HCT116 (cell line): ENCODE results near the gene MRPL37.

Experiments used
- CTCF ChIP-seq, 3 experiments: fragments of 200-600 bp in 1 of 3; sonication (generic) in 1 of 3; IDR thresholded peaks in 2 of 3; conservative IDR thresholded peaks in 1 of 3; 2 replicates each; pipeline ENCODE4 v1.5.1; 2012 to 2017; ENCODE audit warnings: low read depth in 2 of 3, low read length in 2 of 3, antibody characterized with exemption in 1 of 3, borderline replicate concordance in 1 of 3, control low read depth in 1 of 3, mild to moderate bottlenecking in 1 of 3, mixed read lengths in 1 of 3, mixed run types in 1 of 3, moderate library complexity in 1 of 3; ENCODE audit not compliant: insufficient read depth in 1 of 3
- EGR1 ChIP-seq: IDR thresholded peaks from 2 replicates; pipeline ENCODE4 v1.6.1; 2012; ENCODE audit warnings: low read depth
- EZH2 ChIP-seq: fragments of 200-600 bp; sonication (generic); IDR thresholded peaks from 2 replicates; pipeline ENCODE4 v1.6.1; 2017; ENCODE audit warnings: antibody characterized with exemption, mixed run types
- EZH2phosphoT487 ChIP-seq: fragments of 200-600 bp; IDR thresholded peaks from 2 replicates; pipeline ENCODE4 v1.6.1; 2018; ENCODE audit warnings: antibody characterized with exemption, borderline replicate concordance
- MAX ChIP-seq: IDR thresholded peaks from 2 replicates; pipeline ENCODE4 v1.6.1; 2012
- POLR2A ChIP-seq: IDR thresholded peaks from 2 replicates; pipeline ENCODE4 v1.7.0; 2011; ENCODE audit warnings: borderline replicate concordance; ENCODE audit not compliant: insufficient read depth, insufficient read length; ENCODE audit errors: extremely low read depth
- POLR2AphosphoS5 ChIP-seq: IDR thresholded peaks from 2 replicates; pipeline ENCODE4 v1.6.1; 2011; ENCODE audit warnings: mild to moderate bottlenecking, low read depth, low read length, moderate library complexity
- REST ChIP-seq: IDR thresholded peaks from 2 replicates; pipeline ENCODE4 v1.6.1; 2012; ENCODE audit warnings: low read depth
- SP1 ChIP-seq: IDR thresholded peaks from 2 replicates; pipeline ENCODE4 v1.6.1; 2012; ENCODE audit warnings: low read depth
- YY1 ChIP-seq: IDR thresholded peaks from 2 replicates; pipeline ENCODE4 v1.6.1; 2011; ENCODE audit warnings: low read length, low read depth, moderate library complexity, mild to moderate bottlenecking; ENCODE audit not compliant: insufficient replicate concordance; ENCODE audit errors: extremely low read depth
- ZNF274 ChIP-seq: fragments of 200-500 bp; sonication (Bioruptor generic); IDR thresholded peaks from 2 replicates; pipeline ENCODE4 v1.6.1; 2014; ENCODE audit warnings: mild to moderate bottlenecking, low read depth, low read length, inconsistent platforms

GRCh38 chr1:54265126-54265525 is 65.2 kb downstream of the MRPL37 start:
- TF ChIP-seq CTCF (IDR thresholded peaks at IDR 0.05 in 2 of 3, conservative IDR thresholded peaks at IDR 0.05 in 1 of 3; ENCODE audit: borderline replicate concordance in 1 of 3, insufficient read depth in 1 of 3, low read depth in 2 of 3, low read length in 2 of 3), result no peak
- no peak for TF ChIP-seq YY1
- no peak for TF ChIP-seq REST
- no peak for TF ChIP-seq EGR1
- no peak for TF ChIP-seq ZNF274
- TF ChIP-seq SP1, result no peak
- no peak for TF ChIP-seq EZH2
- TF ChIP-seq MAX, result no peak
- no peak for TF ChIP-seq POLR2A
- no peak for TF ChIP-seq EZH2phosphoT487
- no peak for TF ChIP-seq POLR2AphosphoS5
